Measurements from ENCODE around the gene CEP164. TPM values are rescaled to one million over a fixed set of nuclear protein-coding genes. Genes with fewer than 3 reads are reported as not detected.

CEP164 gene
- total RNA-seq, 1 experiment from 2014 or later = 43.7 TPM

- BruUV-seq (replicated peaks) = no TSS peak
- Histone ChIP-seq H2AFZ (ENCODE audit: low read length) (no peak overlapping the region), H3K4me1 (ENCODE audit: insufficient read depth, low read length) (no peaks in the 10 kb centered on the region), H3F3A (ENCODE audit: low read length, unreplicated experiment) (no peaks in the 10 kb centered on the region), H3K4me3 (ENCODE audit: low read length) (no peak overlapping the region), H3K9me2 (replicated peaks; ENCODE audit: low read length) (no peaks in the 10 kb centered on the region), H3K27me3 (ENCODE audit: low read length) (no peaks in the 10 kb centered on the region), H3K79me2 (ENCODE audit: low read length) (no peaks in the 10 kb centered on the region), H3K4me2 (ENCODE audit: low read length) (no peak overlapping the region), H3K27ac (ENCODE audit: low read length) (no peak overlapping the region), H3K9ac (ENCODE audit: low read length) (no peak overlapping the region), H3K36me3 (ENCODE audit: low read depth, low read length) (no peaks in the 10 kb centered on the region), H3K9me3 (ENCODE audit: low read length) (no peaks in the 10 kb centered on the region), H4K20me1 (ENCODE audit: low read length) (no peaks in the 10 kb centered on the region)
- TF ChIP-seq CTCF (conservative IDR thresholded peaks at IDR 0.05; ENCODE audit: low read depth, low read length) = no peak
- no peak for TF ChIP-seq EZH2phosphoT487 (IDR thresholded peaks at IDR 0.05; ENCODE audit: borderline replicate concordance, low read length)
- no peak for TF ChIP-seq EZH2 (IDR thresholded peaks at IDR 0.05; ENCODE audit: low read length, unreplicated experiment)
- intact Hi-C loops (cut with micrococcal nuclease) = no loop called here
- no peak for ATAC-seq
- POLR2A ChIA-PET (ENCODE audit: unreplicated experiment) = no interaction called here
- CTCF ChIA-PET = no interaction called here
- no peak for DNase-seq
These were observed 26.9 kb upstream of the CEP164 start for GRCh38 chr11:117300773-117301172.

DNA sequence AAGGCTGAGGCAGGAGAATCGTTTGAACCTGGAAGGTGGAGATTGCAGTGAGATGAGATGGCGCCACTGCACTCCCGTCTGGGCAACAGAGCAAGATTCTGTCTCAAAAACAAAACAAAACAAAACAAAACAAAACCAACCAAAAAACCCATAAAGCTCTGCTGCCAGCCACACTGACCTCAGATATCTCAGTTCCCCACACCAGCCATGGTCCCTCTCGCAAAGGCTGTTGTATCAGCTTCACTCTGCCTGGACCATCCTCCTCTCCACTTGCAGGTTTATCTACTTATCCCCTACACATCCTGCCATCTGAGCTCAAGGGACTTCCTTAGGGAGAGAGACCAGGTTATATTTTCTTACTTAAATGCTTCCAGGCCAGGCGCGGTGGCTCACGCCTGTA, 25.4 kb upstream of the CEP164 start:
- Histone ChIP-seq H2AFZ (ENCODE audit: low read length) (no peak overlapping the region), H3K79me2 (ENCODE audit: low read length) (no peaks in the 10 kb centered on the region), H3K9me3 (ENCODE audit: low read length) (no peaks in the 10 kb centered on the region), H3K9me2 (replicated peaks; ENCODE audit: low read length) (no peaks in the 10 kb centered on the region), H3K4me3 (ENCODE audit: low read length) (no peak overlapping the region), H4K20me1 (ENCODE audit: low read length) (no peaks in the 10 kb centered on the region), H3K4me2 (ENCODE audit: low read length) (no peak overlapping the region), H3K9ac (ENCODE audit: low read length) (no peak overlapping the region), H3K27ac (ENCODE audit: low read length) (no peak overlapping the region), H3K36me3 (ENCODE audit: low read depth, low read length) (no peaks in the 10 kb centered on the region), H3K27me3 (ENCODE audit: low read length) (no peaks in the 10 kb centered on the region), H3K4me1 (ENCODE audit: insufficient read depth, low read length) (no peaks in the 10 kb centered on the region), H3F3A (ENCODE audit: low read length, unreplicated experiment) (no peaks in the 10 kb centered on the region)
- BruUV-seq (replicated peaks) = no TSS peak
- intact Hi-C loops (cut with micrococcal nuclease) = no loop called here
- DNase-seq = no peak
- ATAC-seq = no peak
- POLR2A ChIA-PET (ENCODE audit: unreplicated experiment) = no interaction called here
- CTCF ChIA-PET = no interaction called here
- TF ChIP-seq EZH2phosphoT487 (IDR thresholded peaks at IDR 0.05; ENCODE audit: borderline replicate concordance, low read length) (no peak), CTCF (conservative IDR thresholded peaks at IDR 0.05; ENCODE audit: low read depth, low read length) (no peak), EZH2 (IDR thresholded peaks at IDR 0.05; ENCODE audit: low read length, unreplicated experiment) (no peak)

- Histone ChIP-seq H2AFZ (ENCODE audit: low read length) (no peak overlapping the region), H3K4me1 (ENCODE audit: insufficient read depth, low read length) (no peaks in the 10 kb centered on the region), H3K9me2 (replicated peaks; ENCODE audit: low read length) (no peaks in the 10 kb centered on the region), H3K4me2 (ENCODE audit: low read length) (no peak overlapping the region), H4K20me1 (ENCODE audit: low read length) (no peaks in the 10 kb centered on the region), H3K27me3 (ENCODE audit: low read length) (no peaks in the 10 kb centered on the region), H3K9me3 (ENCODE audit: low read length) (no peaks in the 10 kb centered on the region), H3K36me3 (ENCODE audit: low read depth, low read length) (no peaks in the 10 kb centered on the region), H3K4me3 (ENCODE audit: low read length) (no peak overlapping the region), H3K79me2 (ENCODE audit: low read length) (no peaks in the 10 kb centered on the region), H3K9ac (ENCODE audit: low read length) (no peak overlapping the region), H3F3A (ENCODE audit: low read length, unreplicated experiment) (no peaks in the 10 kb centered on the region), H3K27ac (ENCODE audit: low read length) (no peak overlapping the region)
- ChIA-PET CTCF (no interaction called here), POLR2A (ENCODE audit: unreplicated experiment) (no interaction called here)
- TF ChIP-seq EZH2 (IDR thresholded peaks at IDR 0.05; ENCODE audit: low read length, unreplicated experiment) (no peak), CTCF (conservative IDR thresholded peaks at IDR 0.05; ENCODE audit: low read depth, low read length) (no peak), EZH2phosphoT487 (IDR thresholded peaks at IDR 0.05; ENCODE audit: borderline replicate concordance, low read length) (no peak)
- BruUV-seq (replicated peaks) = no TSS peak
- intact Hi-C loops (cut with micrococcal nuclease) = no loop called here
- DNase-seq = no peak
- no peak for ATAC-seq
These were observed 24.6 kb upstream of the CEP164 start for GRCh38 chr11:117303101-117303500.

Measured in PC-3 (cell line).